ENCODE results near the gene ZSWIM3. TPM values are rescaled to one million over a fixed set of nuclear protein-coding genes. Genes with fewer than 3 reads are reported as not detected.
A peak's percentile ranks its signal among the peaks of the same experiment; 100 is the strongest.
"Not testable (repeated sequence)": the region's sequence is repeated elsewhere in the genome, so short reads cannot be mapped to it uniquely, and the experiment has no call there.

ZSWIM3 gene
- total and polyA plus RNA-seq, 2 donors (not counting 1 experiment from before 2014, with no cell fraction given): 3.6 to 7.6 TPM

- H3K4me2 ChIP-seq (ENCODE audit: extremely low read depth, insufficient read depth, low read length): peak overlapping the region; percentile 70
- H3K4me3 ChIP-seq (replicated peaks in 1 of 4; ENCODE audit: control extremely low read depth in 1 of 4, insufficient read depth in 1 of 4, low read depth in 3 of 4, low read length in 4 of 4): no peak overlapping the region
- peaks cover 10% of the 10 kb centered on the region for H3K4me1 ChIP-seq (ENCODE audit: control insufficient read depth, extremely low read depth, insufficient read depth, low read length)
- H3K36me3 ChIP-seq (ENCODE audit: control insufficient read depth, insufficient read depth, low read length): no peaks in the 10 kb centered on the region
- no peaks in the 10 kb centered on the region for H3K79me2 ChIP-seq (ENCODE audit: control insufficient read depth, insufficient read depth, low read length)
- peak overlapping the region; percentile 87 for H3K27ac ChIP-seq (ENCODE audit: insufficient read depth, low read length)
- H4K20me1 ChIP-seq (ENCODE audit: control insufficient read depth, extremely low read depth, insufficient read depth, low read length): no peaks in the 10 kb centered on the region
- peak overlapping the region; percentile 8 for H3K9ac ChIP-seq (ENCODE audit: insufficient read depth, low read length)
- peak; percentile 42 to 88 for DNase-seq (ENCODE audit: low read depth in 2 of 2)
- no peaks in the 10 kb centered on the region for H3K9me3 ChIP-seq (ENCODE audit: control insufficient read depth, insufficient read depth, low read depth, low read length)
- TF ChIP-seq EZH2 (IDR thresholded peaks at IDR 0.05; ENCODE audit: low read length, missing control alignments): no peak
- H3K27me3 ChIP-seq (ENCODE audit: control insufficient read depth, insufficient read depth, low read length): no peaks in the 10 kb centered on the region
- no peak overlapping the region for H2AFZ ChIP-seq (ENCODE audit: low read length)
Observed at GRCh38 chr20:45867819-45868176, 10.4 kb downstream of the ZSWIM3 start.

- Histone ChIP-seq H4K20me1 (ENCODE audit: control insufficient read depth, extremely low read depth, insufficient read depth, low read length) (no peaks in the 10 kb centered on the region), H3K79me2 (ENCODE audit: control insufficient read depth, insufficient read depth, low read length) (no peaks in the 10 kb centered on the region), H3K9me3 (ENCODE audit: control insufficient read depth, insufficient read depth, low read depth, low read length) (no peaks in the 10 kb centered on the region), H3K9ac (ENCODE audit: insufficient read depth, low read length) (no peak overlapping the region), H2AFZ (ENCODE audit: low read length) (no peak overlapping the region), H3K36me3 (ENCODE audit: control insufficient read depth, insufficient read depth, low read length) (peaks cover 5% of the 10 kb centered on the region), H3K4me3 (replicated peaks in 1 of 4; ENCODE audit: control extremely low read depth in 1 of 4, insufficient read depth in 1 of 4, low read depth in 3 of 4, low read length in 4 of 4) (no peak overlapping the region), H3K27ac (ENCODE audit: insufficient read depth, low read length) (no peak overlapping the region), H3K4me2 (ENCODE audit: extremely low read depth, insufficient read depth, low read length) (no peak overlapping the region), H3K4me1 (ENCODE audit: control insufficient read depth, extremely low read depth, insufficient read depth, low read length) (peaks cover 4% of the 10 kb centered on the region), H3K27me3 (ENCODE audit: control insufficient read depth, insufficient read depth, low read length) (no peaks in the 10 kb centered on the region)
- TF ChIP-seq CTCF (conservative IDR thresholded peaks at IDR 0.05 in 1 of 2, IDR thresholded peaks at IDR 0.05 in 1 of 2; ENCODE audit: low read depth in 1 of 2, low read length in 2 of 2): no peak
- no peak for TF ChIP-seq EZH2 (IDR thresholded peaks at IDR 0.05; ENCODE audit: low read length, missing control alignments)
- no peak for DNase-seq (ENCODE audit: low read depth in 2 of 2)
Observed at GRCh38 chr20:45872626-45873025, 15.2 kb downstream of the ZSWIM3 start.

DNA sequence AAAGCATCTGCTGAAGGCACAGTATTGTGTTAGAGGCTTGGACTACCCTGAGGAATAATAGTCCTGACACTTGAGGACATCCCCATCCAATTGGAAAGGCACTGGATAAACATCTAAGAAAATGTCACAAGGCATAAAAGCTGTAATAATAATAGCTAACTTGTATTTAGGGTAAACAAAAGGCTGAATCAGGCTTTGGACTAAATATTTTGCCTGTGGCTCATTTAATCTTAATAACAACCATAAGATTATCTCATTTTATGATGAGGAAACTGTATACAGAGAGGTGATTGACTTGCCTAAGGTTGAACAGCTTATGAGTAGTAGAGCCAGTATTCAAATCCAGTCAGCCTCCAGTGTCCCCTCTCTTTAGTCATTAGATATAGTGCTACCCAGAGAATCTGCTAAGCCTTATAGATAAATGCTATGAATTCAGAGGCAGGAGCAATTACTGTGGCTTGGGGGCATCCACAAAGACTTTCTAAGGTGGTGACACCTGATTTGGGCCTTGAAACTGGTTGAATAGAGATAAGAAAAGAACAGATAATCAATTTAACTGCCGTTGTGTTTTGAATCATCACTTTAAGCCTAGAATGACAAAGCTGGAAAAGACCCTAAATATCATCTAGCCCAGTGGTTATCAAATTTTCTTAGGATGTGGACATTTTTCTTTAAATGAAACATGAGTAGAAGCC, 16.1 kb downstream of the ZSWIM3 start:
- H3K9me3 ChIP-seq (ENCODE audit: control insufficient read depth, insufficient read depth, low read depth, low read length): no peaks in the 10 kb centered on the region
- no peak overlapping the region for H3K9ac ChIP-seq (ENCODE audit: insufficient read depth, low read length)
- H3K27me3 ChIP-seq (ENCODE audit: control insufficient read depth, insufficient read depth, low read length): no peaks in the 10 kb centered on the region
- no peaks in the 10 kb centered on the region for H4K20me1 ChIP-seq (ENCODE audit: control insufficient read depth, extremely low read depth, insufficient read depth, low read length)
- no peaks in the 10 kb centered on the region for H3K4me1 ChIP-seq (ENCODE audit: control insufficient read depth, extremely low read depth, insufficient read depth, low read length)
- H3K4me2 ChIP-seq (ENCODE audit: extremely low read depth, insufficient read depth, low read length): peak overlapping the region; percentile 8
- no peak for DNase-seq (ENCODE audit: low read depth in 2 of 2)
- TF ChIP-seq EZH2 (IDR thresholded peaks at IDR 0.05; ENCODE audit: low read length, missing control alignments) (no peak), CTCF (conservative IDR thresholded peaks at IDR 0.05 in 1 of 2, IDR thresholded peaks at IDR 0.05 in 1 of 2; ENCODE audit: low read depth in 1 of 2, low read length in 2 of 2) (no peak)
- no peak overlapping the region for H3K27ac ChIP-seq (ENCODE audit: insufficient read depth, low read length)
- H3K79me2 ChIP-seq (ENCODE audit: control insufficient read depth, insufficient read depth, low read length): no peaks in the 10 kb centered on the region
- no peak overlapping the region for H3K4me3 ChIP-seq (replicated peaks in 1 of 4; ENCODE audit: control extremely low read depth in 1 of 4, insufficient read depth in 1 of 4, low read depth in 3 of 4, low read length in 4 of 4)
- H2AFZ ChIP-seq (ENCODE audit: low read length): no peak overlapping the region
- H3K36me3 ChIP-seq (ENCODE audit: control insufficient read depth, insufficient read depth, low read length): peaks cover 5% of the 10 kb centered on the region

DNA sequence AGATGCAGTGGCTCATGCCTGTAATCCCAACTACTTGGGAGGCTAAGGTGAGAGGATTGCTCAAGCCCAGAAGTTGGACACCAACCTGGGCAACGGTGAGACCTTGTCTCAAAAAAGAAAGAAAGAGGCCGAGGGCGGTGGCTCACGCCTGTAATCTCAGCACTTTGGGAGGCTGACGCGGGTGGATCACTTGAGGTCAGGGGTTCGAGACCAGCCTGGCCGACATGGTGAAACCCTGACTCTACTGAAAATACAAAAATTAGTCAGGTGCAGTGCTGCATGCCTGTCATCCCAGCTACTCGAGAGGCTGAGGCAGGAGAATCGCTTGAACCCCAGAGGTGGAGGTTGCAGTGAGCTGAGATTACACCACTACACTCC, 16.7 kb downstream of the ZSWIM3 start:
- H3K27ac ChIP-seq (ENCODE audit: insufficient read depth, low read length); H3K4me3 ChIP-seq (replicated peaks in 1 of 4; ENCODE audit: control extremely low read depth in 1 of 4, insufficient read depth in 1 of 4, low read depth in 3 of 4, low read length in 4 of 4); H3K79me2 ChIP-seq (ENCODE audit: control insufficient read depth, insufficient read depth, low read length): not testable (repeated sequence)

More for the DNA sequence above, 16.7 kb downstream of the ZSWIM3 start:
- H3K9ac ChIP-seq (ENCODE audit: insufficient read depth, low read length); H3K4me1 ChIP-seq (ENCODE audit: control insufficient read depth, extremely low read depth, insufficient read depth, low read length); DNase-seq (ENCODE audit: low read depth in 2 of 2); H3K36me3 ChIP-seq (ENCODE audit: control insufficient read depth, insufficient read depth, low read length); H3K9me3 ChIP-seq (ENCODE audit: control insufficient read depth, insufficient read depth, low read depth, low read length); H4K20me1 ChIP-seq (ENCODE audit: control insufficient read depth, extremely low read depth, insufficient read depth, low read length); H2AFZ ChIP-seq (ENCODE audit: low read length); H3K27me3 ChIP-seq (ENCODE audit: control insufficient read depth, insufficient read depth, low read length): not testable (repeated sequence)
- H3K4me2 ChIP-seq (ENCODE audit: extremely low read depth, insufficient read depth, low read length): peak overlapping the region; percentile 8

Data from fibroblast of lung (primary cell).